UCSD-AML1 (cell line): ENCODE results near the gene ZYG11A.

Experiments
- DNase-seq: peaks from one replicate; lab custom pipeline; 2025; ENCODE audit not compliant: unreplicated experiment; lab: John Stamatoyannopoulos, UW

ZYG11A gene

DNA sequence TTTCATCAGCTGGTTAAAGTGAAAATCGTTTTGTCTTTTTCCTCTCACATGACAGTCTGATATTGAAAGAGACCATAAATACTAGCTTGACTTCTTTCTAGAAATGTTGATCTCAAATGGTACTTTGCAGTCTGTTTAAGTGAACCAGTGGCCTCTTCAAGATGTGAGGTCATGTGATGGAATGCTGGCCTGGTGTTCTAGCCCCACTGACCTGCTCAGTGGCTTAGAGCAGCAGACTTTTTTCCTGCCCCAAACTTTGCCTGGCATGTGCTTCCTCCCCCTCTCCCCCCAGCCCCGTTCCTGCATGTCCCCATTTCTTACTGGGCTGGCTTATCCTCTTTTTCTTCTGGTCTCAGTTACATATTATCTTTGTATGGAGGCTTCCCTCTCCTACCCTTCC lies 34.3 kb downstream of the ZYG11A start:
- no peak for DNase-seq

DNA sequence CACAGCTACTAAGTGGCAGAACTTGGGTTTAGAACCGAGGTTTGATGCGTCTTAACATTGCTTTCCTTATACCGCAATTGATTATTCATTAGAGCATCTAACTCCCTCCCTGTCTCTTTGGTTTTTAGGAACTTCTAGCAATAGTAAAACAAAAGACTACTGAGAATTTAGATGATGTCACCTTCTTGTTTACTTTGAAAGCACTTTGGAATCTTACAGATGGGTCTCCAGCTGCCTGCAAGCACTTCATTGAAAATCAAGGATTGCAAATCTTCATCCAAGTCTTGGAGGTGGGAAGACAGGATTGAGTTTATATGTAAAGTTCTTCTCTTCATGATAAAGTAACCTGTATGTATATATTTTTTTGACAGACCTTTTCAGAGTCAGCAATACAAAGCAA lies 35.0 kb downstream of the ZYG11A start:
- no peak for DNase-seq

DNA sequence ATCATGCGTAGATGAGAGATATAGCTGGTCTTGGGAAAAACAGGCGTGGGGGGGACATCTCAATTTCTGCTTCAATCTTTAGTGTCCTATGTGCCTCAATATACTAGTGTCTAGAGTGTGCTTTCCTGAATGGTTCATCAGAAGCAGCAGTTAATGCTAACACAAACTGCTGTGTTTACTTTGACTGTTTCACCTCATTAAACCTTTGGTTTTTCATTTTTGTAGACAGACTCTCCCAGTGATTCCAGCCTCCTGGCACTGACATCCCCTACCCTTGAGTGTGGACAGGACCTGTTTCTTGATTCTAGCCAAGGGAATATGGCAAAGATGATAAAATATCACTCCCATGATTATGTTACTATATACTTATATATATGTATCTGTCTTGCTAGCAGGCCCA lies 37.6 kb downstream of the ZYG11A start:
- DNase-seq, result no peak

DNA sequence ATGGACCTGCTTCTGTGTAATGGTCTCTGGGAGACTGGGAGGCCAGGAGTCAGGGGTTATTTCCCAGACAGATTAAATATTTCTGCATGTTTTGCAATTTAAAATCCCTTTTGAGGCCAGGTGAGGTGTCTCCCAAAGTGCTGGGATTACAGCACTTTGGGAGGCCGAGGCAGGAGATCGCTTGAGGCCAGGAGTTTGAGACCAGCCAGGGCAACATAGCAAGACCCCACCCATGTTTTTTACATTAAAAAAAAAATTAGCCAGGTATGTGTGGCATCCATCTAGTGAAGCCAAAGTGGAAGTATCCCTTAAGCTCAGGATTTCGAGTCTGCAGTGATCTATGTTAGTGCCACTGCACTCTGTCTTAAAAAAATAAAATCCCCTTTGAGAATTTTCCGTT lies 44.9 kb downstream of the ZYG11A start:
- DNase-seq, result no peak

DNA sequence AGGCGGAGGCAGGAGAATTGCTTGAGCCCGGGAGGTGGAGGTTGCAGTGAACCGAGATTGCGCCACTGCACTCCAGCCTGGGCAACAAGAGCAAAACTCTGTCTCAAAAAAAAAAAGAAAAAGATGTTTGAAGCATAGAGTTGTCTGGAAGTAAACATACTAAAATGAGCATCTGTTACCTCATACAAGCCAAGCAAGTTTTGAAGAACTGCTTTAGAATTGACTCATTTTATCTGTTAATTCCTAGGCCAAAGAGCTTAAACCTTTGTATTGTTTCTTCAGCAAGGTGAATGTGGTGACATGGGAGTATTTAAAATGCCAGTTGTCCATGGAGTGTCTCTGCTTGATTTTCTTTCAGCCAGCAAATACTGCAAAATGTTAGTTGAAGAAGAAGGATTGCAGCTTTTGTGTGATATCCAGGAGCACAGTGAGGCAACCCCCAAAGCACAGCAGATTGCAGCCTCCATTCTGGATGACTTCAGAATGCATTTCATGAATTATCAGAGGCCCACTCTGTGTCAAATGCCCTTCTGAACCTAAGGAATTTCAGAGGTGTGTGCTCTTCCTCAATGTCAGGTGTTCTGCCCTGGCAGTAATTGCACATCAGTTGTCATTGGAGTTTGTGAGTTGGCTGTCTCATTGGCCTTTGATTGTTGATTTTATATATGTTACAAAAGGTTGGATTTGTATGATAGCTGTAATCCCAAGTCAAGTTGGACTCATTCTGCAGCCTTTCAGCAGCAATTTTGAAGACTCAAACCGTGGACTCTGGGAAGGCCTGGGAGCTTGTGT lies 50.1 kb downstream of the ZYG11A start:
- DNase-seq, result no peak

DNA sequence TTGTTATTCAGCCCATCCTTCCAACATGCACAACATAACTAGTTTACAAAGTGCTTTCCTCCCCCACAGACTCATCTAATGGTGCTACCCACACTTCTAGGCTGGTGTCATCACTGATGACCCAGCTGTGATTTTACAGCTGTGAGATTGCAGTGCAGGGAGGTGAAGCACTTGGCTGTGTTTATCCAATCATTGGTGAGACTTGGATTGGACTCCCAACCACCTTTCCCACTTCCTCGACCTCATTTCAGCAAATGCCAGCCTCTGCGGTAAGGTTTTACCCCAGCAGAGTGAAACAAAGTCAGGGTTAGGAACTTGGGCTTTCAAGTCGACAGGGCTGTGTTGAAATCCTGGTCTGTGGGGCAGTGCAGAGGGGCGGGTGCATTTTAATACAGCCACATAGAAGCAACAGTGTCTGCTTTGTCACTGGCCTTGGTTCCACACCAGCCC lies 56.9 kb downstream of the ZYG11A start:
- no peak for DNase-seq

DNA sequence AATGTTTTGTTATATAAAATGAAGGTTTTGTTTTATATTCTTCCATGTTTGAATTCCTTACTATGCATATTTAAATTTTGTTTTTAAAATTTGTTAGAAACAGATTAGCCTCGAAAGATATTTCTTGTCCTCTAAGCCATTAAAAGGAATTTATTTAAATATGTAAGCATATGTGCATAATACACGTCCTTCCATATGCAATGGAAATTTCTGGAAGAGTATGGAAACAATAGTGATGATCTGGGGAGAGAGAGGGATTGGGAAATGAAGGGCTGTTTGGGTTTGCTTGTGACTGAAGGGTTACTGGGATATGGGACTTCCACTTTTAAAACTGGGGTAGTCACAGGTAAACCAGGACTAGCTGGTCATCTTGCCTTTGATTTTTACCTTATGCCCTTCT lies 57.8 kb downstream of the ZYG11A start:
- DNase-seq, result no peak

DNA sequence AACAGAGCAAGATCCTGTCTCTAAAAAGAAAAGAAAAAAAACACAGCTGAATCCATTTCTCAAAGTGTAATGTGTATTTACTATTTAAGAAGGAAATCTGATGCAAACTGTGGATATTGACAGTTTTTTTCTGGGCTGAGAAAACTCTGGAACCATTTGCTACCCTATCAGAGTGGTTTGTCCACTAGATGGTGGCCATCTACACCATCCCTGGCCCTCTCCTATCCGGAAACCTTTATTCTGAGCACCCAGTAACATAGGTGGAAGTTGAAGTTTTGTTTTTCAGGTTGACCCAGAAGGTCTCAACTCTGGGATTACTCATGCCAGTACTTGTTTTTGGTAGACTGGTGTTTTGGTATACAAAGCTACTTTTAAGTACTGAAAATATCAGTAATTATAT lies 58.8 kb downstream of the ZYG11A start:
- no peak for DNase-seq

DNA sequence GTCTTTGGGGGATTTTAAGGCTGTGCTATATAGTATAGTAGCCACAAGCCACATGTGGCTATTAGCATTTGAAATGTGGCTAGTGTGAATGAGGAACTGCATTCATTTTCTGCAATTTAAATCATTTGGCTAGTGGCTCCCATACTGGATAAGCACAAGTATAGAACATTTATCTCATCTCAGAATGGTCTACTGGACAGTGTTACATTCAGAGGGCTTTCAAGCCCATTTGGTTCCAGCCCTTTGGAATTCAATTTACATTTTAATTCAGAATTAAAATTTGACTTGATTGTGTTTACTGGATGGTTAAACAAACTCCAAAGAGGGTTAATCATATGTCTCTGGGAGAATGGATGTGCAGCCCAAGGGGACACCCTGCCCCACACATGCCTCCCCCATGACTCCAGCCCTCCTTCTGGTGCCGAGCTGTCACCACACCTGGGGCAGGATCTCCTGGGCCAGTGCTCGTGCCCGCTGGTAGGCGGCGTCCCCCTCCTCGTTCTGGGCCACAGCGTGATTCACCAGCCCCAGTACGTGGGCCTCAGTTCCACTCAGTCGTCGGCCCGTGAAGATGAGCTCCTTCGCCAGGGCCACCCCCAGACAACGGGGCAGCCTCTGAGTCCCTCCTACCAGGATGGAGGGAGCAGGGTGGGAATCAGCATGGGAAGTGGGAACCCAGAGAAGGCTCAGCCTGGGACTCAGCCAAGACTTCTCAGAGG lies 61.8 kb downstream of the ZYG11A start:
- no peak for DNase-seq

DNA sequence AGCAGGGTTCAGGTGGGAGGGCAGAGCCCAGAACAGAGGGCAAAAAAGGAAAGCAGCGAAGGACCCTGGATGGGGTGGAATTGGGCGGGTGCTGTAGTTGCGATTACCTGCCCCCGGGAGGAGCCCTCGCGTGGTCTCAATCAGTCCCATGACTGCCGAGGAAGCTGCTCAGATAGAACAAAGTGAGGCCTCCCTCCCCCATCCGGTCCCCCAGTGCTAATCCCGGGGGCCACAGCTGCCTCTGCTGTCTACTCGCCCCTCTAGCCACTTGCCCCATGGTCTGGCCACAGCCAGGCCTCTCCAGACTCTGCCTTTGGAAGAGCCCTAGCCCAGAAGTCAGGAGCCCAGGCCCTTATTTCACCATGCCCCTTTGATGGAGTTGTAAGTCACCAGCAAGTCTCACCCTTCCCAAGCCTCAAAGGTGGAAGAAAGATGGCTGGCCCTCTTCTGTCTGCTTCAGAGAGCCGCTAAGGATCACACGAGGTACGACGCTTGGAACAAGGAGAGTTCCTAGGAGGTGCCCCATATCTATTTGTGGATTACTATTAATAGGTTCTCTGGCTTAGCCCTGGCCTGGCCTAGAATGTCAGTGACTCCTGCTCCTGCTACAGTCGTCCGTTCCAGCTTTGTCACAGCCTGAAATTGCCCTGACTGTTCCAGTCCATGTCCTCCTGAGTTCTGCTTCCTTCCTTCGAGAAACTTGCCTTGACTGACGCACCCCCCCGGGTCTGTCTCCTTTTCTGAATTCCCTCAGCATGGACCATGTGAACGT lies 62.6 kb downstream of the ZYG11A start:
- DNase-seq, result peak; percentile 35

DNA sequence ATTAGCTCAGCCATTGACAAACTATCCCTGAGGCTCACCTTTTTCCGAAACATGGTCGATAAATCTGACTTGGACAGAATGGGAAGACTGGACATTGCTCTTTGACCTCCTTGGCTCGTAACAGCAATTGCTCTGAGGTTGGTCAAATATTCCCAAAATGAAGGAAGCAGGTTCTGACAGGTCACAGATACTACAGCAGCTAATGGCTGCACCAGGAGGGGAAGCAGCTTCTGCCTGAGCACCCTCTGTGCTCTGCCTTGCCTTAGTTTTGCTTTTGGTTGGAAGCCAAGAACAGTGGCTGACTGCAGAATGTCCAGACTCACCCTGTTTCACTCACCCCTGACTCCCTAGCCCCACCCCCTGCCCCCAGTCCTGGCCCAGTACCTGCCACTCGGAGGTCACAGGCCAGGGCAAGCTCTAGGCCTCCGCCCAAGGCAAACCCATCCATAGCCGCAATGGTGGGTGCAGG lies 63.6 kb downstream of the ZYG11A start:
- DNase-seq, result no peak

DNA sequence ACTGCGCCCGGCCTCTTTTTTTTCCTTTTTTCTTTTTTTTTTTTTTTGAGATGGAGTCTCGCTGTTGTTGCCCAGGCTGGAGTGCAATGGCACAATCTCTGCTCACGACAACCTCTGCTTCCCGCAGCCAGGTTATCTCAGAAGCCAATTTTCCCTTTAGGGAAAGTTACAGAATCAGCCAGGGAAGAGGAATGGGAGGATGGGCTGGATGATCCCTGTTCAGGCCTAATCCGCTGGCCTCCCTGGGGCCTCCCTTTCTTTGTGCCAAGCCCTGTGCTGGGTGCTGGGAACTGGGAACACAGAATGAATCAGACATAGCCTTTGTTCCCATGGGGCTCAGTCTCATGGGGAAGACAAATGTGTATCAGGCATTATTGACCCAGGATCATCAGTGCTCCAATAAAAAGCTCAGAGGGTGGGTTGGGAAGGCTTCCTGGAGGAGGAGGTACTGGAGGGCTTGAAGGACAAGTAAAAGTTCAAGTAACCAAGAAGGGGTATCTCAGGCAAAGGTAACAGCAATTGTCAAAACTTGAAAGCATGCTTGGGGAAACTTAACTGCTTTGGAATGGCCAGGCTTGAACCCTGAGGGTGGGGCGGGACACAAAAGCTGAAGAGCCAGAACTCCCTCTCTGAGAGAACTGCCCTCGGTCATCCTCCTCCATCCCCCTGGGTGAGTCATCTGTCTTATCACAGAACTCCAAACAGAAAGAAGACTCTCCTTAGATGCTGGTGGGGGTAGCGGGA lies 64.7 kb downstream of the ZYG11A start:
- no peak for DNase-seq

DNA sequence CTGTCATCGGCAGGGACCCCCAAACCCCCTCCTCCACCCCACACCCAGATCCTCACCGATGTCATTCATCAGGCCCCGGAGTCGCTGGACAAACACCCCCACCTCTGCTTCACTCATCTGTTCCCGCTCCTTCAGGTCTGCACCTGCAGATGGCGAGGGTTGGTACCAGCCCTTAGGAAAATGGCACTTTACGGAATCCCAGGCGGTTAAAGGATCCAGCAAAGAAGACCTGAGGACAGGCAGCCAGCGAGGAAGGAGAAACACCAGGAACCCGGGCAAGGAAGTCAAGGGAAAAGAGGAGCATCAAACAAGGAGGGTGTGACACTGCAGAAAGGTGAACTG lies 65.2 kb downstream of the ZYG11A start:
- no peak for DNase-seq

DNA sequence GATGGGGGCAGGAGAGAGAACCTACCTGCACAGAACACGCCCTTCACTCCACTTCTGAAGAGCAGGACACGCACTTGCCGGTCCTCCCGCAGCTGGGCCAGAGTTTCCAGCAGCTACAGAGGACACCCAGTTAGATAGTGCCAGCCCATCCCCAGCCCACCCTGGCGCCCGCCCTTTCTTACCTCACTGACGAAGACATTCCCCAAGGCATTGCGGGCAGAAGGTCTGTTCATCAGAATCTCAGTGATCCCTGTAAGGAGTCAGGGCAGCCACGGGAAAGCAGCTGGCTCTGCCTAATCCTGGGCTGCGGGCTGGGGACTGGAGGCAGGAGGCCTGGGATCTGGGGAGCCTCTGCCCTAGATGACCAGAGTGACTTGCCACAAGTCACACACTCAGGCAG lies 69.0 kb downstream of the ZYG11A start:
- no peak for DNase-seq

DNA sequence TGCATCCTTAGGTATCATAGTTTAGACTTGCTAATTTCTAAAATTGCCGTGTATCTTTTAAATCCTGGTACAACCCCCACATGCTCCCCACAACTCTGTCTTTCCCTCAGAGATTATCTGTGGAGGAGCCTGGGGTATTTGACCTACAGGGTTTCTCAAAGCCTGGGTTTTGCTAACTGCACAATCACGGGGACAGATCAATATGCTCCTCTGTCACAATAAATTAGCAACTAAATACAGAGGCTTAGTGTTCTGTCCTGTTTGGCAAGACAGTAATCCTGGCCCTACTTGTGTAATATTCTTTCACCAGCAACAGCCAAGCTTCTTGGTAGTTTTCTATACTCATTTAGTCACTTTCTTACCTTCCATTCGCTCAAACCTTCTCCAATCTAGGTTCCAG lies 70.5 kb downstream of the ZYG11A start:
- DNase-seq, result no peak

DNA sequence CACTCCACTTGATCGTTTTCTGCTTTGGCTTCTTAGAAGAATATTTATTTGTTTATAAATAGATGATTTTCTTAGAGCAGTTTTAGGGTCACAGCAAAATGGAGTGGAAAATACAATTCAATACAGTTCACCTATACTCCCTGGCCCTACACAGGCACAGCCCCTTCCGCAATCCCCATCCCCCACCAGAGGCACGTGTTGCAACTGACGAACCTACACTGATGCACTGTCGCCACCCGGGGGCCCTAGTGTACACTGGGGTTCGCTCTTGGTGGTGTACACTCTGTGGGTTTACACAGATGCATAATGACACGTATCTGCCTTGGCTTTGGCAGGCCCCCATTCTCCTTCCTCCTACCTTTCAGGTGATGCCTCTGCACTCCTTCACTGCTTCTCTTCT lies 71.0 kb downstream of the ZYG11A start:
- no peak for DNase-seq

DNA sequence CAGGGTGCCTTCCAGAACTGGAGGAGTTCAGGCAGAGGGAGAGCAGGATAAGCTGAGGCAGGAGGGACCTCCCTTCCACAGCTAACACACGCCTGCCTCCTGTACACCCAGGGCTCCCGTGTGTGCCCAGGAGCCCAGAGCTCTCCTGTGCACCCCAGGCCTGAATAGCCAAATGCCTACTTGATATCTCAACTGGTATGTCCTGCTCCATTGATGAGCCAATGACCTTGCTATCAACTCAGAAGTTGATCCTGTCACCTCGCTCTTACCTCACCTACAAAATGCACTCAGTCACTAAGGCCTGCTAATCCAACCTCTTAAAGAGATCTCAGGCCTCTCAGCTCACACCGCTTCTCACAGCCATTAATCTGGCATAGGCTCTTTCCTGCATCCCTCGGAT lies 71.9 kb downstream of the ZYG11A start:
- DNase-seq, result no peak

DNA sequence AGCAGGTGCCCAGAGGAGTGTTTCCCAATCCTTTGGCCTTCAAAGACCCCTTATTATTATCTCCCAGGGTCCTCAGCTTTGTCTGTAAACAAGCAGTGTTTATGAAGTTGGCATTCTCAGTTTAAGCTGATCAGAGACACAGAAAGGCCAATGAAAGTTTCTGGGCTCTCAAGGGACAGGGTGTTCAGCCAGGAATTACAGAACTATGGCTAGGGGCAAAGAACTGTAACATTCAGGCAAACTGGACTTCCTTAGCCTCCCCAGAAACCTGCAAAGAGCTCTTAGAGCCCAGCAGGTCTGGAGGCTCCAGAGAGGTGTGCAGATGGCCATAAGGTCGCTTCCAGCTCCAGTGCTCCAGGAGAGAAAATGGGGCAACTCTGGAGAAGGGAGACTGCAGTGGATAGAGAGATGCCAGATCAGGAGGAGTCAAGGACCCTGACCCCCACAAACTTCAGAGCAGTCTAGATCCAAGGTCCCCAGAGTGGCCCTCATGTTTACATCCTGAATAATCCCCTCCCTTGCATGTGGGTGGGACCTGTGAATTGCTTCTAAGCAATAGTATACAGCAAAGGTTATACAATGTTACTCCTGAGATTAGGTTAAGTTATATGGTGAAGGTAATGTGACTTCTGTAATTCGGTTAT lies 72.8 kb downstream of the ZYG11A start:
- no peak for DNase-seq

DNA sequence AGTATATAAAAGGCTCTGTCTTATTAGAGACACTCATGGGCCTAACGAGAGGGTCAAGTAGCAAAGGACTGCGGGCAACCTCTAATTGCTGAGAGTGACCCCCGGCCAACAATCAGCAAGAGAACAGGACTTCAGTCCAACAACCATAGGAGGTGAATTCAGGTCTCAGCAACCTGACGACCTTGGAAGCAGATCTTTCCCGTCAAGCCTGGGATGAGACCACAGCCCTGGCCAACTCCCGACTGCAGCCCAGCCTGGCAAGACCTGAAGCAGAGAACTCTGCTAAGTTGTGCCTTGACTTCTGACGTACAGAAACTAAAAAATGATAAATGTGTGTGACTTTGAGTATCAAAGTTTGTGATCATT lies 73.3 kb downstream of the ZYG11A start:
- DNase-seq, result no peak

DNA sequence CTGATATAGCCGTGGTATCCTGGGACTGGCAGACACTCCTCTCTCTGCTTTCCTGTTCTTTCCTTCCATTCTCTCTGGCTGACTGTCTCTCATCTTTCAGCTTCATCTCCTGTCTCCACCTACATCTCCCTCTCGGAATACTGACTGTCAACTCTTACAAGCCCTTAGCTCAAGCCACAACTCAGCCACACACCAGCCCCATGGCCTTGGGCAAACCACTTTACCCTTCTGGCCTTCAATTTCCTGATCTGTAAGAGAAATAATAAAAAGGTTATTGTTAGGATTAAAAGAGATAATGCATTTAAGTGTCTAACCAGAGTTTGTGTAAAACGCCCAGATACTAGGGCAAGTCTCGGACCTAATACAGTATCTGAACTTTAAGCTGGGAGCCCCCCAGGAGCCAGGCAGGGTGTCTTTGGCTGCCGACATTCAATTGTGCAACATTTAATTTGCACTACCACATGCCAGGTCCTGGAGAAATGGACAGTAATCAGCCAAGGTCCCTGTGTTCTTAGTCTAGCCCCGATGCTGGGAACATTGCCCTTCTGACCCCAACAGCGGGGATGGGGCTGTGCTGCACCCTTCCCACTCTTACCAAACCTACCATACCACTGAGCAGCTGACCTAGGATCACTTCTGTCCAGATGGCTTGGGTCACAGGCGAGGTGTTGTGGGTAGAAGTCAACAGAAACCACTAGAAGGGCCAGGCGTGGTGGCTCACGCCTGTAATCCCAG lies 73.8 kb downstream of the ZYG11A start:
- DNase-seq, result no peak
